Panc1 (cell line): ENCODE data around the gene CRADD. TPM values are rescaled to one million over a fixed set of nuclear protein-coding genes. Genes with fewer than 3 reads are reported as not detected.

Experiments used
- ATAC-seq: fragments of 200-7000 bp; cut with Tn5 transposase; 2 replicates; pipeline ENCODE4 v1.9.1; 2020; ENCODE audit warnings: mild to moderate bottlenecking, moderate library complexity
- BruUV-seq: library from RNA; stranded (reverse); fragments of 400-500 nt; replicated peaks from 2 replicates; lab custom pipeline; 2021; lab: Mats Ljungman, UMichigan
- CTCF ChIA-PET: fragments of 300-600 bp; sonication (Branson Sonifier 250); formaldehyde crosslinking; loops from one replicate; lab custom pipeline; 2022; ENCODE audit warnings: antibody characterized with exemption; lab: Charles Lee
- POLR2A ChIA-PET: fragments of 300-600 bp; sonication (Branson Sonifier 250); formaldehyde crosslinking; loops from one replicate; lab custom pipeline; 2022; ENCODE audit warnings: antibody characterized with exemption; lab: Charles Lee
- DNase-seq: peaks from one replicate; pipeline ENCODE4 v3.0.0-alpha.2; 2010; ENCODE audit warnings: low read depth, low spot score
- H3K27ac ChIP-seq: 2 replicates; pipeline ENCODE4 v1.5.1; 2011; ENCODE audit warnings: mild to moderate bottlenecking, low read length, inconsistent platforms
- H3K27me3 ChIP-seq: fragments of 200-500 bp; sonication (Bioruptor generic); 2 replicates; pipeline ENCODE4 v1.6.0; 2014; ENCODE audit warnings: low read length, inconsistent platforms; ENCODE audit not compliant: control insufficient read depth, insufficient read depth
- H3K36me3 ChIP-seq: fragments of 200-500 bp; sonication (Bioruptor generic); 2 replicates; pipeline ENCODE4 v1.5.1; 2014; ENCODE audit warnings: inconsistent platforms, mild to moderate bottlenecking, low read length, moderate library complexity; ENCODE audit not compliant: control insufficient read depth, insufficient read depth
- H3K4me1 ChIP-seq: 2 replicates; pipeline ENCODE4 v1.5.1; 2011; ENCODE audit warnings: inconsistent platforms, mild to moderate bottlenecking, low read length, moderate library complexity; ENCODE audit not compliant: control insufficient read depth, insufficient read depth
- H3K4me3 ChIP-seq, 2 experiments: 2 replicates each; pipeline ENCODE4 v1.5.1; 2011 to 2012; ENCODE audit warnings: low read depth in 2 of 2, low read length in 2 of 2, mild to moderate bottlenecking in 2 of 2, inconsistent platforms in 1 of 2, moderate library complexity in 1 of 2
- H3K9me3 ChIP-seq: fragments of 200-500 bp; sonication (Bioruptor generic); 2 replicates; pipeline ENCODE4 v1.5.1; 2014; ENCODE audit warnings: low read depth, mild to moderate bottlenecking, inconsistent platforms, low read length, moderate library complexity; ENCODE audit not compliant: control insufficient read depth, insufficient read depth
- POLR2AphosphoS5 ChIP-seq: IDR thresholded peaks from 2 replicates; pipeline ENCODE4 v1.6.1; 2012; ENCODE audit warnings: mild to moderate bottlenecking, low read depth, low read length, moderate library complexity
- SIN3A ChIP-seq: IDR thresholded peaks from 2 replicates; pipeline ENCODE4 v1.6.1; 2012; ENCODE audit warnings: low read depth, mild to moderate bottlenecking, low read length, moderate library complexity, borderline replicate concordance; ENCODE audit not compliant: insufficient read depth
- TCF7L2 ChIP-seq: IDR thresholded peaks from 2 replicates; pipeline ENCODE4 v1.6.1; 2011; ENCODE audit warnings: mild to moderate bottlenecking, low read depth, low read length, inconsistent platforms
- in situ Hi-C: cut with HindIII; loops from 2 replicates; pipeline ENCODE4 v1.10.0; 2016; ENCODE audit warnings: low sequenced_read_pairs, low pct_unique_long_range_greater_than_20kb
- intact Hi-C: fragments of 100-400 bp; cut with micrococcal nuclease; formaldehyde crosslinking; loops from one replicate; pipeline ENCODE4 v1.10.0; 2022; ENCODE audit not compliant: unreplicated experiment
- total RNA-seq: library from RNA; stranded (reverse); gene quantifications from one replicate; pipeline ENCODE4 v1.2.1, GENCODE V29; 2021; ENCODE audit not compliant: unreplicated experiment
- TF ChIP-seq, protein P1 (sequence below): fragments of 450-650 bp; IDR thresholded peaks from 2 replicates; pipeline ENCODE4 v1.5.1; 2017; ENCODE audit warnings: mild to moderate bottlenecking
- TF ChIP-seq, protein P2 (sequence below), 2 experiments: IDR thresholded peaks; 2 replicates each; pipeline ENCODE4 v1.6.1; 2011 to 2012; ENCODE audit warnings: low read depth in 2 of 2, control low read depth in 1 of 2, low read length in 1 of 2, mild to moderate bottlenecking in 1 of 2, moderate library complexity in 1 of 2; ENCODE audit not compliant: insufficient read depth in 1 of 2

Gene CRADD
- total RNA-seq, 1 experiment from 2014 or later = 7.0 TPM

DNA sequence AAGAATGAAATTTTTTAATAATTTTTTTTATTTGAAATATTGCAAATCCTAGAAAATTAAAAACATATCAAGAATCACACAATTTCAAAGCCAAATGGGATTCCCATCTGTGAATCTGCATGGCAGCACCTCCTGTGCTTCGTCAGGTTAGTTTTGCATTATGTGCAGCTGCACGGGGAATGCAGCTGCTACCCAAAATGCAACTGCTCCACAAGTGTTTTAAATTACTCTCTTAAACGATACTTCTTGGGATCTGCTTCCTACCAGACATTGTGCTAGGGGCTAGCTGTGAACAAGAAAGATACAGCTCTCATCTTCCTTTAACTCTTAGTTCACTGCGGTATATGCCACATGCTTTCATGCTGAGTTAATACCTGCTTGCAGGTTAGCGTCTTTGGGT is 154.2 kb downstream of the CRADD start:
- DNase-seq (no peak), ATAC-seq (no peak)
- TF ChIP-seq, protein P1, sequence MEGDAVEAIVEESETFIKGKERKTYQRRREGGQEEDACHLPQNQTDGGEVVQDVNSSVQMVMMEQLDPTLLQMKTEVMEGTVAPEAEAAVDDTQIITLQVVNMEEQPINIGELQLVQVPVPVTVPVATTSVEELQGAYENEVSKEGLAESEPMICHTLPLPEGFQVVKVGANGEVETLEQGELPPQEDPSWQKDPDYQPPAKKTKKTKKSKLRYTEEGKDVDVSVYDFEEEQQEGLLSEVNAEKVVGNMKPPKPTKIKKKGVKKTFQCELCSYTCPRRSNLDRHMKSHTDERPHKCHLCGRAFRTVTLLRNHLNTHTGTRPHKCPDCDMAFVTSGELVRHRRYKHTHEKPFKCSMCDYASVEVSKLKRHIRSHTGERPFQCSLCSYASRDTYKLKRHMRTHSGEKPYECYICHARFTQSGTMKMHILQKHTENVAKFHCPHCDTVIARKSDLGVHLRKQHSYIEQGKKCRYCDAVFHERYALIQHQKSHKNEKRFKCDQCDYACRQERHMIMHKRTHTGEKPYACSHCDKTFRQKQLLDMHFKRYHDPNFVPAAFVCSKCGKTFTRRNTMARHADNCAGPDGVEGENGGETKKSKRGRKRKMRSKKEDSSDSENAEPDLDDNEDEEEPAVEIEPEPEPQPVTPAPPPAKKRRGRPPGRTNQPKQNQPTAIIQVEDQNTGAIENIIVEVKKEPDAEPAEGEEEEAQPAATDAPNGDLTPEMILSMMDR = no peak
- TF ChIP-seq, protein P2, sequence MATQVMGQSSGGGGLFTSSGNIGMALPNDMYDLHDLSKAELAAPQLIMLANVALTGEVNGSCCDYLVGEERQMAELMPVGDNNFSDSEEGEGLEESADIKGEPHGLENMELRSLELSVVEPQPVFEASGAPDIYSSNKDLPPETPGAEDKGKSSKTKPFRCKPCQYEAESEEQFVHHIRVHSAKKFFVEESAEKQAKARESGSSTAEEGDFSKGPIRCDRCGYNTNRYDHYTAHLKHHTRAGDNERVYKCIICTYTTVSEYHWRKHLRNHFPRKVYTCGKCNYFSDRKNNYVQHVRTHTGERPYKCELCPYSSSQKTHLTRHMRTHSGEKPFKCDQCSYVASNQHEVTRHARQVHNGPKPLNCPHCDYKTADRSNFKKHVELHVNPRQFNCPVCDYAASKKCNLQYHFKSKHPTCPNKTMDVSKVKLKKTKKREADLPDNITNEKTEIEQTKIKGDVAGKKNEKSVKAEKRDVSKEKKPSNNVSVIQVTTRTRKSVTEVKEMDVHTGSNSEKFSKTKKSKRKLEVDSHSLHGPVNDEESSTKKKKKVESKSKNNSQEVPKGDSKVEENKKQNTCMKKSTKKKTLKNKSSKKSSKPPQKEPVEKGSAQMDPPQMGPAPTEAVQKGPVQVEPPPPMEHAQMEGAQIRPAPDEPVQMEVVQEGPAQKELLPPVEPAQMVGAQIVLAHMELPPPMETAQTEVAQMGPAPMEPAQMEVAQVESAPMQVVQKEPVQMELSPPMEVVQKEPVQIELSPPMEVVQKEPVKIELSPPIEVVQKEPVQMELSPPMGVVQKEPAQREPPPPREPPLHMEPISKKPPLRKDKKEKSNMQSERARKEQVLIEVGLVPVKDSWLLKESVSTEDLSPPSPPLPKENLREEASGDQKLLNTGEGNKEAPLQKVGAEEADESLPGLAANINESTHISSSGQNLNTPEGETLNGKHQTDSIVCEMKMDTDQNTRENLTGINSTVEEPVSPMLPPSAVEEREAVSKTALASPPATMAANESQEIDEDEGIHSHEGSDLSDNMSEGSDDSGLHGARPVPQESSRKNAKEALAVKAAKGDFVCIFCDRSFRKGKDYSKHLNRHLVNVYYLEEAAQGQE (IDR thresholded peaks at IDR 0.05; ENCODE audit: insufficient read depth in 1 of 2, low read depth in 2 of 2, low read length in 1 of 2) = no peak
- TF ChIP-seq POLR2AphosphoS5 = no peak
- no TSS peak for BruUV-seq
- intact Hi-C loops = no loop called here
- Histone ChIP-seq H3K36me3 (no peaks in the 10 kb centered on the region), H3K4me1 (no peaks in the 10 kb centered on the region), H3K4me3 (no peak overlapping the region), H3K27ac (no peak overlapping the region), H3K9me3 (no peaks in the 10 kb centered on the region), H3K27me3 (no peaks in the 10 kb centered on the region)
- CTCF ChIA-PET = no interaction called here
- POLR2A ChIA-PET = no interaction called here
- in situ Hi-C loops = no loop called here

DNA sequence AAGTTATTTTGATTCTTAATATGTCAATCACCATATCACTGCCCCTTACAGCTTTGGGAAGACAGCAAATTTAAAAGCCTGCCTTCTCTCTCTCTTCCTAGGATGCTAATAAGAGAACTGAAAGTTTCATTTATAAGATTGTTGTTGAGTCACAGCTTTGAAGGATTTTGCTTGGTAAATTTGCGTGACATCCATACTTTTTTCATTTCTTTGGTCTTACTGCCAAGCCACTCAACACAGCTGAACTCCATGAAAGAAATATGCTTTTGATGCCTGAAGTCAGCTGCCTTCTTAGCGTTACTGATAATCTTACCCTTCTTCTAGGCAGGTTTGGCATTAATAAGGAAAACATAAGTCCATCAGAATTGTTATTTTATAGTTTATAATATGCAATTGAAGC is 155.0 kb downstream of the CRADD start:
- no peak for TF ChIP-seq SIN3A
- TF ChIP-seq TCF7L2 = no peak
- TF ChIP-seq, protein P1 = no peak
- TF ChIP-seq POLR2AphosphoS5 = no peak
- TF ChIP-seq, protein P2 (IDR thresholded peaks at IDR 0.05; ENCODE audit: insufficient read depth in 1 of 2, low read depth in 2 of 2, low read length in 1 of 2) = no peak
- POLR2A ChIA-PET = no interaction called here

More for the DNA sequence above, 155.0 kb downstream of the CRADD start:
- intact Hi-C loops = no loop called here
- in situ Hi-C loops = no loop called here
- DNase-seq (no peak), ATAC-seq (no peak)
- BruUV-seq = no TSS peak
- H3K27me3 ChIP-seq = no peaks in the 10 kb centered on the region
- H3K4me1 ChIP-seq = no peaks in the 10 kb centered on the region
- H3K27ac ChIP-seq = no peak overlapping the region
- no peak overlapping the region for H3K4me3 ChIP-seq
- no peaks in the 10 kb centered on the region for H3K9me3 ChIP-seq
- CTCF ChIA-PET = no interaction called here
- H3K36me3 ChIP-seq = no peaks in the 10 kb centered on the region
